GM23248 (cell line): Measurements from ENCODE around the gene VAMP5.

Experiments used
- EZH2 ChIP-seq: fragments of 200-600 bp; sonication (generic); IDR thresholded peaks from 2 replicates; pipeline ENCODE4 v1.6.1; 2018; ENCODE audit warnings: antibody characterized with exemption, mild to moderate bottlenecking; ENCODE audit not compliant: insufficient read depth, poor library complexity, severe bottlenecking
- EZH2phosphoT487 ChIP-seq: fragments of 200-600 bp; sonication (generic); IDR thresholded peaks from 2 replicates; pipeline ENCODE4 v1.6.1; 2018; ENCODE audit warnings: antibody characterized with exemption, moderate library complexity, mild to moderate bottlenecking, low read depth; ENCODE audit not compliant: insufficient read depth

DNA sequence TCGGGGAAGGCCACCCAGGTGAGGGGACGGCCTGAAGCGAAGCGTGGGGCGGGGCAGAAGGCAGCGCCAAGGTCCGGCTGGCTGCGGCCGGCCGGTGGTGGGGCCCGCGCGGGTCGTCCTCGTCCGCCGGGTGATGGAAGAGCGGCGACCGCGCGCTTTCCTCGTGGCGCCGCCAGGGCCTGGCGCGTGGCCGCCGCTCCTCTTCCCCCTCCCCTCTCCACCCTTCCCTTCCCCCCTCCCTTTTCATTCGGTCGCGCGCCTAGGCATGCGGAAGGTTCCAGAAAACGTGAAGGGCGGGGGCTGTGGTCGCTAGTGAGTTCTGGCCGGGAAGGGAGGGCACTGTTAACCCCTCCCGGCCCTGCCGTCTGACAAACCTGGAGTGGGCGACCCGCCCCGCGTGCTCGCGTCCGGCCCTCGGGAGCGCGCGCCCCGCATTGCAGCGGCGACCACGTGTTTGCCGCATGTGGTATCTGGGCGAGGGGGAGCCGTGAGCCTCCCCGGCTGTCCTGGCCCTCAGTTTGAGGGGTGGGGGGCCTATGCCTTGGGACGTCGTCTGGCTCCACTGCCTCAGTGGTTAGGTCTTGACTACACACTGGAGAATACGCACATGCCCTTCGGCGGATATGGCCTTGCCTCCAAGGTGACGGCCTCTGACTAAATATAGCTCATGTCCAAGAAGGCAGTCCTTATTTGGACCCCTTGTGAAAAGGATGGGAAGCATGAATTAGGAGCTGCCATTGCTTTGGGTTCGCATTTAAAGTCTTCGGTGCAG is 44.7 kb upstream of the VAMP5 start:
- TF ChIP-seq EZH2 (no peak), EZH2phosphoT487 (no peak)
